HCT116 (cell line): ENCODE data around the gene TRIM10. TPM values are rescaled to one million over a fixed set of nuclear protein-coding genes. Genes with fewer than 3 reads are reported as not detected.

ENCODE experiments used
- ATAC-seq: fragments of 200-7000 bp; cut with Tn5 transposase; 2 replicates; pipeline ENCODE4 v1.9.1; 2020; ENCODE audit warnings: mild to moderate bottlenecking, moderate library complexity
- BruUV-seq: library from RNA; stranded (reverse); fragments of 400-500 nt; replicated peaks from 2 replicates; lab custom pipeline; 2021; lab: Mats Ljungman, UMichigan
- CTCF ChIA-PET: fragments of 300-600 bp; sonication (Branson Sonifier 250); formaldehyde crosslinking; loops from one replicate; lab custom pipeline; 2021; ENCODE audit warnings: antibody characterized with exemption; lab: Charles Lee
- POLR2A ChIA-PET: fragments of 300-600, 350-600 bp; sonication (Branson Sonifier 250); formaldehyde crosslinking; loops from one replicate; lab custom pipeline; 2021; ENCODE audit warnings: antibody characterized with exemption; lab: Charles Lee
- RAD21 ChIA-PET, 2 experiments: fragments of 300-600 bp; sonication (Branson Sonifier 250); formaldehyde crosslinking; loops; one replicate each; lab custom pipeline; 2023; ENCODE audit warnings: low total read pairs in 2 of 2; ENCODE audit not compliant: uncharacterized antibody in 2 of 2, unreplicated experiment in 2 of 2, low non-redundant PET in 1 of 2; lab: Charles Lee
- DNase-seq: peaks from one replicate; pipeline ENCODE4 v3.0.0-alpha.2; 2010; ENCODE audit warnings: low read depth, low spot score
- H2AFZ ChIP-seq: fragments of 200-600 bp; shearing (Covaris generic), sonication (generic); 2 replicates; pipeline ENCODE4 v1.6.1; 2017; ENCODE audit warnings: low read depth, mixed run types, mixed read lengths, antibody characterized with exemption, low read length; ENCODE audit not compliant: poor library complexity, severe bottlenecking
- H3K27ac ChIP-seq: 2 replicates; pipeline ENCODE4 v1.5.1; 2012; ENCODE audit warnings: low read depth, low read length
- H3K27me3 ChIP-seq: fragments of 200-600 bp; sonication (generic); 2 replicates; pipeline ENCODE4 v1.6.1; 2016; ENCODE audit warnings: mixed run types, low read length, mixed read lengths; ENCODE audit not compliant: insufficient read depth
- H3K36me3 ChIP-seq, 2 experiments: fragments of 200-500 bp in 1 of 2; fragments of 200-600 bp in 1 of 2; sonication (Bioruptor generic) in 1 of 2; sonication (generic) in 1 of 2; 2 replicates each; pipeline versions ENCODE4 v1.5.1 to v1.6.1; 2014 to 2016; ENCODE audit warnings: low read length in 2 of 2, inconsistent platforms in 1 of 2, mixed read lengths in 1 of 2, mixed run types in 1 of 2; ENCODE audit not compliant: insufficient read depth in 2 of 2, control insufficient read depth in 1 of 2
- H3K4me1 ChIP-seq, 2 experiments: fragments of 200-600 bp in 1 of 2; sonication (generic) in 1 of 2; 2 replicates each; pipeline versions ENCODE4 v1.5.1 to v1.6.1; 2012 to 2017; ENCODE audit warnings: low read length in 2 of 2, inconsistent platforms in 1 of 2, mild to moderate bottlenecking in 1 of 2, mixed read lengths in 1 of 2, mixed run types in 1 of 2, moderate library complexity in 1 of 2; ENCODE audit not compliant: insufficient read depth in 2 of 2, control insufficient read depth in 1 of 2
- H3K4me2 ChIP-seq: fragments of 200-600 bp; sonication (generic); 2 replicates; pipeline ENCODE4 v1.6.1; 2017; ENCODE audit warnings: mixed run types, low read length, mixed read lengths
- H3K4me3 ChIP-seq, 2 experiments: fragments of 200-600 bp in 1 of 2; sonication (generic) in 1 of 2; replicated peaks in 1 of 2; 2 replicates each; pipeline ENCODE4 v1.5.1; 2011 to 2016; ENCODE audit warnings: low read length in 2 of 2, control low read depth in 1 of 2, low read depth in 1 of 2, mild to moderate bottlenecking in 1 of 2, mixed read lengths in 1 of 2, mixed run types in 1 of 2
- H3K79me2 ChIP-seq: fragments of 200-600 bp; sonication (generic); 2 replicates; pipeline ENCODE4 v1.6.1; 2017; ENCODE audit warnings: mild to moderate bottlenecking, mixed run types, low read length, moderate library complexity, mixed read lengths; ENCODE audit not compliant: insufficient read depth
- H3K9ac ChIP-seq: fragments of 200-600 bp; sonication (generic); 2 replicates; pipeline ENCODE4 v1.6.1; 2016; ENCODE audit warnings: low read length, mixed read lengths
- H3K9me2 ChIP-seq: fragments of 200-600 bp; sonication (generic), shearing (Covaris generic); 2 replicates; pipeline ENCODE4 v1.6.1; 2017; ENCODE audit warnings: mixed run types, mild to moderate bottlenecking, moderate library complexity; ENCODE audit not compliant: insufficient read depth
- H3K9me3 ChIP-seq, 2 experiments: fragments of 200-500 bp in 1 of 2; fragments of 200-600 bp in 1 of 2; sonication (Bioruptor generic) in 1 of 2; sonication (generic) in 1 of 2; 2 replicates each; pipeline ENCODE4 v1.6.1; 2014 to 2017; ENCODE audit warnings: low read length in 2 of 2, mixed read lengths in 2 of 2, inconsistent platforms in 1 of 2, low read depth in 1 of 2, mild to moderate bottlenecking in 1 of 2, mixed run types in 1 of 2, moderate library complexity in 1 of 2; ENCODE audit not compliant: control insufficient read depth in 1 of 2, insufficient read depth in 1 of 2
- H4K20me1 ChIP-seq: fragments of 200-600 bp; sonication (generic), shearing (Covaris generic); 2 replicates; pipeline ENCODE4 v1.6.1; 2017; ENCODE audit warnings: mixed run types, mild to moderate bottlenecking, moderate library complexity; ENCODE audit not compliant: insufficient read depth
- EGR1 ChIP-seq: IDR thresholded peaks from 2 replicates; pipeline ENCODE4 v1.6.1; 2012; ENCODE audit warnings: low read depth
- ELF1 ChIP-seq: IDR thresholded peaks from 2 replicates; pipeline ENCODE4 v1.6.1; 2012; ENCODE audit warnings: low read depth, borderline replicate concordance
- JUND ChIP-seq: IDR thresholded peaks from 2 replicates; pipeline ENCODE4 v1.6.1; 2012
- POLR2AphosphoS5 ChIP-seq: IDR thresholded peaks from 2 replicates; pipeline ENCODE4 v1.6.1; 2011; ENCODE audit warnings: mild to moderate bottlenecking, low read depth, low read length, moderate library complexity
- RAD21 ChIP-seq: IDR thresholded peaks from 2 replicates; pipeline ENCODE4 v1.6.1; 2012; ENCODE audit warnings: low read depth, mild to moderate bottlenecking
- SP1 ChIP-seq: IDR thresholded peaks from 2 replicates; pipeline ENCODE4 v1.6.1; 2012; ENCODE audit warnings: low read depth
- ZFX ChIP-seq: fragments of 450-650 bp; IDR thresholded peaks from 2 replicates; pipeline ENCODE4 v1.6.1; 2017
- intact Hi-C: fragments of 100-400 bp; cut with micrococcal nuclease; formaldehyde crosslinking; loops from 2 replicates; pipeline ENCODE4 v1.10.0; 2022
- total RNA-seq: library from RNA; stranded (reverse); gene quantifications from one replicate; pipeline ENCODE4 v1.2.1, GENCODE V29; 2021; ENCODE audit not compliant: unreplicated experiment
- TF ChIP-seq, protein P1 (sequence below): IDR thresholded peaks from 2 replicates; pipeline ENCODE4 v1.6.1; 2012; ENCODE audit warnings: low read depth

TRIM10 gene
- total RNA-seq, 1 experiment from 2014 or later: 0.98 TPM

DNA sequence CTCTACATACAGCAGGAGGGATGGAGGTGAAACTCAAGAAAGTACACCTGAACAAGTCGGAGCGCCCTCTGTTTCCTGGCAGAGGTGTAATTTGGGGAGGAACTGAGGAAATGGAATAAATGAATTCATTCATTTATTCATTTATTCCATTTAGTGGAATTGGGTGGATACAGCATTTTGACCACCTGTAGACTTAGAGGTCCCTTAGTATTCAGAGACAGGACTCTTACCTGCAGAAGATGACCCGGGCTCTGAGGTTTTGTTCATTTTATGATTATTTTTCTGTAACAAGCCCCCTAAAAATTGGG is 57.2 kb downstream of the TRIM10 start:
- ChIA-PET RAD21 (interaction anchor here (1.1 to 1.4 kb wide), 3 partner anchors 12 to 28 kb away, joined by 3 to 6 read pairs (median 4); no protein-coding TSS in a partner anchor), CTCF (interaction anchor here (0.7 to 6.4 kb wide), 12 partner anchors 10 to 296 kb away, joined by 3 to 105 read pairs (median 4); no protein-coding TSS in a partner anchor), POLR2A (interaction anchor here (1.3 to 1.4 kb wide), 2 partner anchors 26 to 115 kb away, joined by 4 to 7 read pairs; no protein-coding TSS in a partner anchor)
- Histone ChIP-seq H3K36me3 (no peaks in the 10 kb centered on the region), H4K20me1 (no peaks in the 10 kb centered on the region), H3K4me3 (no peak overlapping the region), H3K4me2 (no peak overlapping the region), H3K27me3 (no peaks in the 10 kb centered on the region), H3K9me2 (no peaks in the 10 kb centered on the region), H3K9ac (no peak overlapping the region), H3K79me2 (no peaks in the 10 kb centered on the region), H3K9me3 (no peaks in the 10 kb centered on the region), H3K27ac (no peak overlapping the region), H3K4me1 (peaks cover 17 to 38% of the 10 kb centered on the region in 2 experiments), H2AFZ (no peak overlapping the region)
- TF ChIP-seq ELF1 (no peak), EGR1 (no peak), SP1 (no peak), JUND (no peak), ZFX (no peak), RAD21 (no peak), POLR2AphosphoS5 (no peak)
- TF ChIP-seq, protein P1, sequence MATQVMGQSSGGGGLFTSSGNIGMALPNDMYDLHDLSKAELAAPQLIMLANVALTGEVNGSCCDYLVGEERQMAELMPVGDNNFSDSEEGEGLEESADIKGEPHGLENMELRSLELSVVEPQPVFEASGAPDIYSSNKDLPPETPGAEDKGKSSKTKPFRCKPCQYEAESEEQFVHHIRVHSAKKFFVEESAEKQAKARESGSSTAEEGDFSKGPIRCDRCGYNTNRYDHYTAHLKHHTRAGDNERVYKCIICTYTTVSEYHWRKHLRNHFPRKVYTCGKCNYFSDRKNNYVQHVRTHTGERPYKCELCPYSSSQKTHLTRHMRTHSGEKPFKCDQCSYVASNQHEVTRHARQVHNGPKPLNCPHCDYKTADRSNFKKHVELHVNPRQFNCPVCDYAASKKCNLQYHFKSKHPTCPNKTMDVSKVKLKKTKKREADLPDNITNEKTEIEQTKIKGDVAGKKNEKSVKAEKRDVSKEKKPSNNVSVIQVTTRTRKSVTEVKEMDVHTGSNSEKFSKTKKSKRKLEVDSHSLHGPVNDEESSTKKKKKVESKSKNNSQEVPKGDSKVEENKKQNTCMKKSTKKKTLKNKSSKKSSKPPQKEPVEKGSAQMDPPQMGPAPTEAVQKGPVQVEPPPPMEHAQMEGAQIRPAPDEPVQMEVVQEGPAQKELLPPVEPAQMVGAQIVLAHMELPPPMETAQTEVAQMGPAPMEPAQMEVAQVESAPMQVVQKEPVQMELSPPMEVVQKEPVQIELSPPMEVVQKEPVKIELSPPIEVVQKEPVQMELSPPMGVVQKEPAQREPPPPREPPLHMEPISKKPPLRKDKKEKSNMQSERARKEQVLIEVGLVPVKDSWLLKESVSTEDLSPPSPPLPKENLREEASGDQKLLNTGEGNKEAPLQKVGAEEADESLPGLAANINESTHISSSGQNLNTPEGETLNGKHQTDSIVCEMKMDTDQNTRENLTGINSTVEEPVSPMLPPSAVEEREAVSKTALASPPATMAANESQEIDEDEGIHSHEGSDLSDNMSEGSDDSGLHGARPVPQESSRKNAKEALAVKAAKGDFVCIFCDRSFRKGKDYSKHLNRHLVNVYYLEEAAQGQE: no peak
- no TSS peak for BruUV-seq
- no peak for DNase-seq
- intact Hi-C loops: loop anchor here (1.0 to 2.0 kb wide), 4 partner anchors 27 to 222 kb away; partner anchors contain the start of genes TRIM15 and TRIM39
- no peak for ATAC-seq
